HuH-7.5 (cell line): ENCODE data around the gene ENHO.

Experiments
- DNase-seq: peaks from one replicate; pipeline ENCODE4 v3.0.0; 2011; ENCODE audit warnings: low spot score

Gene ENHO

GRCh38 chr9:34524349-34524748 lies 1.6 kb upstream of the ENHO start:
- no peak for DNase-seq

- DNase-seq = no peak
Measured at GRCh38 chr9:34522091-34522887, 501 bp downstream of the ENHO start.

- no peak for DNase-seq
Measured at GRCh38 chr9:34521406-34522045, 1.3 kb downstream of the ENHO start.

DNA sequence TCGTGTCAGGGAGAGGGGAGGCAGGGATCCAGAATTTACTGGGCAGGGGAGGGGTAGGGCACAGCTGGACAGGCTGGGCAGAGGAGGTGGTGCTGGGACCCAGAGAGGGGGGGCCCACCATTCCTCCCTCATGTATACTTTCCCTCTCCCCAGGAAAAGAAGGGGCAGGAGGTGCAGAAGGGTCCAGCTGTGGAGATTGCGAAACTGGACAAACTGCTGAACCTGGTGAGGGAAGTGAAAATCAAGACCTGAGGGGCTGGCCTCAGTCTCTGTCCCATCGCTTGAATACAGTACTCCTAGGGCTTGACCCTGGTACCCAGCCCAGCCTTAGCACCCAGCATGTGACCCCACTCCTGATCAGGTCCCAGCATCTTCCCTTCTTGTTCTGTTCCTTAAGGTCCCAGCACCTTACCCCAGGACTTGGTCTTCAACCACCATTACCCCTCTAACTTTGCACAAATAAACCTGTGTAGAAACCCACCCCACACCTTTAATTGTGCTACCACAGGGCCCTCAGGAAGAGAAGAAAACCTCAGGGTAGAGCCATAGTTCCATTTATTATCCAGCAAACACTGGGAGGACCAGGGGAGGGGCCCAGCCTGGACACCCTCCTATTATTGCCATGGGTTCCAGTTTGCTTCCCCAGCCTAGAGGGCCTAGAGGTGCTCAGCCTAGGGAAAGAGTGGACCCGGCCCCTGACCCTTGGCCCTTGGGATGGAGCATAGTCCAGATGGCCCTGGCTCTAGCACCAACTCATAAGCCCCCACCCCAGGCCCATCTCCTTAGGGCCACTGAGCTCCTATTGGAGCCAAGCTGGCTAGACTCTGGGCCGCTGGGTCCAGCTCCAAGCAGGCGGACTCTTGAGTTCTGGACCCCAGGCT lies 2.0 kb downstream of the ENHO start:
- DNase-seq = no peak

- DNase-seq = no peak
Measured at GRCh38 chr9:34520096-34520495, 2.7 kb downstream of the ENHO start.

GRCh38 chr9:34519321-34520020 lies 3.3 kb downstream of the ENHO start:
- DNase-seq = no peak

GRCh38 chr9:34518896-34519295 lies 3.9 kb downstream of the ENHO start:
- no peak for DNase-seq

GRCh38 chr9:34518110-34518616 lies 4.6 kb downstream of the ENHO start:
- DNase-seq = no peak

DNA sequence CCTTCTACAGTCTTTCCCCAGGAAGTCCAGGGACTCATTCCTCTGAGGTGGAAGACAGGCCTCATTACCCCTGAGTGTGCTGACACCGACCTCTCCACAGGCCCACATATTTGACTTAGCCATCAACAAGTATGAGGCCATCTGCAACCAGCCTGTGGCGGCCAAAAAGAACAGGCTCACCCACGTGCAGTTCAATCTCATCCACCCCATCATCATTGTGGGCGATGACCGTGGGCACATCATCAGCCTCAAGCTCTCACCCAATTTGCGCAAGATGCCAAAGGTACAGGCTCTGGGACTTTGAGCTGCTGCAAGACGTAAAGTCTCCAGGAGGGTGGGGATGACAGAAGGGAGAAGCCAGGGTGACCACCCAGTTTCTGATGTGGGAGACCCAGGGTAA lies 5.6 kb downstream of the ENHO start:
- no peak for DNase-seq

DNA sequence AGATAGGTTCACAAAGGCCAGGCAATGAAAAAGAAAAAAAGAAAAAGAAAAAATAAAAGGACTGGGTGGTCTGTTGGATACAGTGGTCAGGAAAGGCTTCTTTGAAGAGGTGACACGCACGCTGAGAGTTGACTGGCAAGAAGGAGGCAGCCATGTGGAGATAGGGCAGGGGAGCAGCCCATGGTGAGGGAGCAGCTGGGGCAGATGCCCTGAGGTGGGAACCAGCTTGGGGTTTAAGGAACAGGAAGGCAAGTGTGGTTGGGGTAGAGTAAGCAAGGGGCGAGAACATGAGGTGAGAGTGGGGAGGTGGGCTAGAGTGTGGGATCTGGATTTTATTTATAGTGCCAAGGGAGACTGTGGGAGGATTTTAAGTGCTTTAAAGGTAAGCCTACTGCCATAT lies 6.8 kb downstream of the ENHO start:
- no peak for DNase-seq

DNA sequence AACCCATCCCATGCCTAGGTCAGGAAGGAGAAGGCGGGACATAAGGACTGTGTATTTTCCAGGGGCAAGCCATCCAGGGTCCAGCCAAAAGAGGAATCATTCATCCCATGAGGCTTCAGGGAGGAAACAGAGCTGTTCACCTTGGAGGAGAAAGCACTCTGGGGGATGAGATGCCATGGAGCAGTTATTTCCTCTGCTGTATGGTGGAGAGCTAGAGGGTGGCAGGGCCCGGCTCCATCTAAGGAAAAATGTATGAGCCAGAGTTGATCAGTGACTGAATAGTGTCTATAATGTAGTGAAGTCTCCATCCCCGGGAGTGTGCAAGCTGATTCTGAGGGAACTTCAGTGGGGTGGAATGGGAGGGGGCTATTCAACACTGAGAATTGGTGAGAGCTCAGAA lies 8.0 kb downstream of the ENHO start:
- DNase-seq = no peak

- no peak for DNase-seq
Measured at GRCh38 chr9:34514401-34514800, 8.4 kb downstream of the ENHO start.

DNA sequence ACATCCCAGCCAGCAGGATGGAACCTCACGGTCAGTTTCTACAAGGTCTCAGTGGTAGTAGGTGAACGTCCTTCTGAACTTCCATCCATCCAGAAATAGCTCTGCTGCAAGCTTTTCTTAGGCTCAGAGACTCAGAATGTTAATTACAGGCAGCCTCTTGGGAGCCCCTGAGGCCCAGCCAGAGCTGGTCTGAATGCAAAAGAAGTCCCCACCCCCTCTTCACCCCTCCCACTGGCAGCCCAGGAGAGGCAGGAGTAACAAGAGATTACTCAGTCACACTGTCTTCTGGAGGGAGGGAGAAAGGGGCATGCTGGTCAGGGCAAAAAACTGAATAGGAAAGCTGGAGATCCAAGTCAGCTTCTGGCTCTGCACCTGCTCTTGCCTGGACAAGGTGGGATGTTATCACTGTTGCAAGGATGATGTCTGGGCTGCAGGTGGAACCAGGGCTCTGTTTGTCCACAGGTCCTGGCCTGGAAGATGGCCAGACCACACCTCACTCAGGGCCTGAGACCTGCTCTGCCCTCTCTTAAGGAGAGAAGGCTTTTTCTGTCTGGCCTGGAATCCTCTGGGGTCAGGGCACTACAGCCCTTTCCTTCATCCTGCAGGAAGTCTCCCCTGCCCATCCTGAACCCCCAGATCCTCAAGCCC lies 9.1 kb downstream of the ENHO start:
- no peak for DNase-seq

GRCh38 chr9:34512131-34513078 lies 10.4 kb downstream of the ENHO start:
- peak; percentile 38 for DNase-seq

DNA sequence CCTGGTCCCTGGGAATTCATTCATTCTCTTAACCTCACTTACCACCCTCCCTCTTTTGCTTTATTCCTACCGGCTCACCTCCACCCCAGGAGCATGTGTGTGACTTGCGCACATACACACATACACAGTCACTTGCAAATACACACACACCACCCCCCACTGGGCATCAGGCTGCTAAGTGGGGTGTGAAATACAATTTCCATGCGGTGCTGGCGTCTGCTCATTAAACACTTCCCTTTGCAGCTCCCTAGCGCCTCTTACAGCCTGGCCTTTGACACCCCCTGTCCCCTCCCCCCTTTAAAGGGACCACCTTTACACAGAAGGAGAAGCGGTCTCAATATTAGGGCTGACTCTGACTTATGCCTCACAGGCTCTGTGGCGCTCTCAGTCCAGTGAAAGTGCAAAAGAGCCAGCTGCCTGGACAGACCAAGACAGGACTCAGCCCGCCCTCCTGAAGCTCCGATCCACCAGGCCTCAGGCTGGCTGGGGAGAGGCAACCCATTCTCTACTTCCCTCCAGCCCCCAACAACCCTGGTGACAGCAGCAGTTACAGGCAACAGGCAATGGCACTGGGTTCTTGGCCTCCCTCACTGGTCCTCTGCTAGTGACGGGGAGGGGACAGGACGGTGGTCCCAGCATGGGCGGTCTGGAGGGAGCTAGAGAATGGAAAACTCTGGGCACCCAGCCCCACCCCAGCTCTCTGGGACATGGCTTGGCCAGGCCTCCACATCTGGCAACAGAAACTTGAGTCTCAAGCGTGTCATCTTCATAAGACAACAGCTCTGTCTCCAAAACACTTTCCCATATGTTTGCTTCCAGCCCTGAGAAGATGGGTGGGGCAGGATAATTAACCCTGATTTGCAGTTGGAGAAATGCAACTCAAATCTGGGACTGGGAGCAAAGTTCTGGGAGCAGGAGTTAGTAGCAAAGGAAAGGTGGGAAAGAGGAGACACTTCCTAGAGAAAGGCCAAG lies 12.0 kb downstream of the ENHO start:
- DNase-seq = no peak

DNA sequence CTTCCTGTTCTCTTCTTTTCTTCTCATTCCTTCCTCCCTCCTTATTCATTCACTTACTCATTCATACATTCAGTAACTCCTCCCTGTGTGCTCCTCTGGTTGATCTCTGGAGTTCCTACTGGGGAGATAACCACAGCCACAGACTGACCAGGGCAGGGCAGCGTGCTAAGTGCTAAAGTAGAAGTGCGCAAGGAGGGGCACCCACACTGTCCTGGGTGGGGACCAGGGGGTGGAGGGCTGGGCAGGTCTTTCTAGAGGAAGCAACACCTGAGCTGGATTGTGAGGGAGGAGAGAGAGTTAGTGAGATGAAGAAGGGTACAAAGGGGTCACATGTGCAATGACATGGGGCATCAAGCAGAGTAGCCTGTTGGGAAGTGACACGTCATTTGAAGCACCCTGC lies 13.8 kb downstream of the ENHO start:
- DNase-seq = no peak

DNA sequence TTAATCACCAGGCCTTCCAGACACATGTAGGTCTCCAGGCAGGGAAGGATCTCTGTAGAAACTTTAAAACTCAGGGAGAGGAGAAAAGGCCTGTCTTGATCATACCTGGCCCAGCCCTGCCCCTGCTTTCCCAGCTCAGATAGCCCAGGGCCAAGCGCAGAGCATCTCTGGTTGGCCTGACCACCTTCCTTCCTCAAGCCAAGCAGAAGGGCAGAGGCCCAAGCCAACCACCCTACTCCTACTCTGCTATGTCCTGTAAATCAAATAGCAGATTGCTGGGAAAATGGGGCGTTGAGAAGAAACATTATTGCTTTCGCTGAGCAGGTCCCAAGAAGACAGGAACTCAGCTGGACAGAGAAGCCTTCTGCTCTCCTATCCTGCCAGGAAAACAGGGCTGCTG lies 14.3 kb downstream of the ENHO start:
- DNase-seq = no peak

DNA sequence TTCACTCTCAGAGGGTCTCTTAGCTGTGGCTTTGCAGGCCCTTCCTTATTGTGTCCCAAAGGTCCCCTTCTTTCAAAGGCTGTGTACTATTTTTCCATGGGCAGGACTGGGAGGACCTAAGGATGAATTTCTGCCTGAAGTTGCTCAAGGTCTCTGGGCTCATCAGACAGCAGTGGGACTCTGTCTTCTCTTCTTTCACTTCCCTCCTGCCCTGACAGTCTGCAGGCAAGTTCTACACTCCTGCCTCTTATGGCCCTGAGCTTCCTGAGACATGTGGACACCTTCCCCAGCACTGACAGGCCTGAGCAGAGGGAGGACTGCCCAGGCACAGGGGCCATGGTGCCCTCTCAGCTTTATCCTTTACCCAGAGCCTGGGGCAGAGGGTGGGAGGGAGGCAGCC lies 14.8 kb downstream of the ENHO start:
- DNase-seq = no peak

DNA sequence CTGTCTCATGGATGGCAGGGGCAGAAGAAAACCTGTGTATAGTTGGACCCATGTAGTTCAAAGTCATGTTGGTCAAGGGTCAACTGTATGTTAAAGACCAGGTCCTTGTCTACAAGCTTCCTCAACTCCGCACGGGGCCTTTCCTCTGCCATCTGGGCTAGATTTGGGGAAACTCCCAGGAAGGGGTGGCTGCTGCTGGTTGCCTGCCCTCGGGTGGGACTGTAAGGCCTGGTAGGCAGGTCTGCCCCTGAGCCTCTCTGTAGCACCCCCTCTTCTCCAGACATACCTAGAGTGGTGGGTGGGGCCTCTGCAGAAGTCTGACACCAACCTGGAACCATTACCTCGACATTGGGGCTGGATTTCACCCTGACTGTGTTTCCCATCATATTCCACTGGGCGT lies 15.2 kb downstream of the ENHO start:
- DNase-seq = no peak
